D341Med (cell line): ENCODE measurements around the gene MRPL34.

ENCODE experiments used
- DNase-seq: peaks from one replicate; pipeline ENCODE4 v3.0.0; 2012; ENCODE audit warnings: low spot score

MRPL34 gene

GRCh38 chr19:17328517-17329365 lies 23.1 kb downstream of the MRPL34 start:
- DNase-seq, result no peak

- DNase-seq, result no peak
Measured at GRCh38 chr19:17329366-17330261, 23.9 kb downstream of the MRPL34 start.

- DNase-seq, result no peak
Measured at GRCh38 chr19:17330262-17331044, 24.8 kb downstream of the MRPL34 start.

- no peak for DNase-seq
Measured at GRCh38 chr19:17331045-17331558, 25.4 kb downstream of the MRPL34 start.

- DNase-seq, result no peak
Measured at GRCh38 chr19:17332360-17332676, 26.6 kb downstream of the MRPL34 start.

- peak; percentile 49 for DNase-seq
Measured at GRCh38 chr19:17332677-17333581, 27.3 kb downstream of the MRPL34 start.

- no peak for DNase-seq
Measured at GRCh38 chr19:17333611-17334413, 28.1 kb downstream of the MRPL34 start.

GRCh38 chr19:17334414-17335409 lies 29.0 kb downstream of the MRPL34 start, which contains the start of gene ANO8:
Gene ANO8, minus strand, starts transcription at chr19:17334855. Its CDS starts 185 bp downstream, at chr19:17334670.
- peak; percentile 93 for DNase-seq

GRCh38 chr19:17335575-17335974 lies 29.9 kb downstream of the MRPL34 start:
- no peak for DNase-seq

- DNase-seq, result peak; percentile 94
Measured at GRCh38 chr19:17336872-17337674, 31.4 kb downstream of the MRPL34 start, which contains the start of gene GTPBP3. Gene GTPBP3, plus strand, starts transcription at chr19:17337553. Its CDS starts 59 bp downstream, at chr19:17337612.

GRCh38 chr19:17337675-17338432 lies 32.2 kb downstream of the MRPL34 start:
- peak; percentile 75 for DNase-seq

- no peak for DNase-seq
Measured at GRCh38 chr19:17338433-17339078, 32.9 kb downstream of the MRPL34 start.

- DNase-seq, result no peak
Measured at GRCh38 chr19:17339088-17339741, 33.5 kb downstream of the MRPL34 start.

GRCh38 chr19:17340302-17340870 lies 34.7 kb downstream of the MRPL34 start:
- no peak for DNase-seq

GRCh38 chr19:17340871-17341357 lies 35.2 kb downstream of the MRPL34 start:
- no peak for DNase-seq
